ENCODE measurements around the gene TCIRG1. TPM values are rescaled to one million over a fixed set of nuclear protein-coding genes. Genes with fewer than 3 reads are reported as not detected.

Gene TCIRG1
- total and polyA plus RNA-seq, 2 experiments from 2014 or later = 77.4 to 125 TPM

- 99% methylated on average over 7 of the region's 7 CpGs for WGBS (ENCODE audit: low lambda C conversion rate, missing lambda C conversion rate)
- TF ChIP-seq EZH2phosphoT487 (IDR thresholded peaks at IDR 0.05; ENCODE audit: low read depth, severe bottlenecking, unreplicated experiment) = no peak
- no peak for TF ChIP-seq CTCF (IDR thresholded peaks at IDR 0.05; ENCODE audit: poor library complexity)
- no peak for TF ChIP-seq EZH2 (IDR thresholded peaks at IDR 0.05; ENCODE audit: borderline replicate concordance)
- Histone ChIP-seq H3K4me1 (ENCODE audit: insufficient read depth) (peaks cover 22% of the 10 kb centered on the region), H3K9me3 (ENCODE audit: low read depth) (no peaks in the 10 kb centered on the region), H3K4me2 (no peak overlapping the region), H2AFZ (no peak overlapping the region), H3K27ac (no peak overlapping the region), H3K79me2 (no peaks in the 10 kb centered on the region), H3K4me3 (no peak overlapping the region), H3K9me2 (replicated peaks; ENCODE audit: insufficient read depth) (no peaks in the 10 kb centered on the region), H3K36me3 (replicated peaks; ENCODE audit: insufficient read depth, low read depth) (no peaks in the 10 kb centered on the region), H3K27me3 (no peaks in the 10 kb centered on the region), H4K20me1 (ENCODE audit: insufficient read depth, poor library complexity, severe bottlenecking) (no peaks in the 10 kb centered on the region)
- no peak for DNase-seq (ENCODE audit: low spot score)
Measured at GRCh38 chr11:68006606-68007166, 32.1 kb upstream of the TCIRG1 start.

- no peaks in the 10 kb centered on the region for H3K9me3 ChIP-seq (ENCODE audit: low read depth)
- H3K36me3 ChIP-seq (replicated peaks; ENCODE audit: insufficient read depth, low read depth) = no peaks in the 10 kb centered on the region
- no peaks in the 10 kb centered on the region for H4K20me1 ChIP-seq (ENCODE audit: insufficient read depth, poor library complexity, severe bottlenecking)
- H3K27me3 ChIP-seq = no peaks in the 10 kb centered on the region
- no peak overlapping the region for H2AFZ ChIP-seq
- no peaks in the 10 kb centered on the region for H3K9me2 ChIP-seq (replicated peaks; ENCODE audit: insufficient read depth)
- DNase-seq (ENCODE audit: low spot score) = no peak
- H3K4me3 ChIP-seq = no peak overlapping the region
- TF ChIP-seq EZH2 (IDR thresholded peaks at IDR 0.05; ENCODE audit: borderline replicate concordance) = no peak
- TF ChIP-seq EZH2phosphoT487 (IDR thresholded peaks at IDR 0.05; ENCODE audit: low read depth, severe bottlenecking, unreplicated experiment) = no peak
- TF ChIP-seq CTCF (IDR thresholded peaks at IDR 0.05; ENCODE audit: poor library complexity) = no peak
- H3K27ac ChIP-seq = no peak overlapping the region
- no peaks in the 10 kb centered on the region for H3K79me2 ChIP-seq
- WGBS (ENCODE audit: low lambda C conversion rate, missing lambda C conversion rate) = 93% methylated on average over 16 of the region's 16 CpGs
- H3K4me2 ChIP-seq = no peak overlapping the region
- H3K4me1 ChIP-seq (ENCODE audit: insufficient read depth) = peaks cover 26% of the 10 kb centered on the region
Measured at GRCh38 chr11:68007498-68008380, 31.1 kb upstream of the TCIRG1 start.

- 92% methylated on average over 24 of the region's 27 CpGs for WGBS (ENCODE audit: low lambda C conversion rate, missing lambda C conversion rate)
- H3K4me1 ChIP-seq (ENCODE audit: insufficient read depth) = peaks cover 34% of the 10 kb centered on the region
- no peaks in the 10 kb centered on the region for H4K20me1 ChIP-seq (ENCODE audit: insufficient read depth, poor library complexity, severe bottlenecking)
- no peak overlapping the region for H2AFZ ChIP-seq
- H3K36me3 ChIP-seq (replicated peaks; ENCODE audit: insufficient read depth, low read depth) = no peaks in the 10 kb centered on the region
- H3K79me2 ChIP-seq = no peaks in the 10 kb centered on the region
- H3K27ac ChIP-seq = peak overlapping the region; percentile 93
- H3K9me2 ChIP-seq (replicated peaks; ENCODE audit: insufficient read depth) = no peaks in the 10 kb centered on the region
- DNase-seq (ENCODE audit: low spot score) = no peak
- H3K4me2 ChIP-seq = no peak overlapping the region
- no peaks in the 10 kb centered on the region for H3K27me3 ChIP-seq
- TF ChIP-seq EZH2 (IDR thresholded peaks at IDR 0.05; ENCODE audit: borderline replicate concordance) (no peak), CTCF (IDR thresholded peaks at IDR 0.05; ENCODE audit: poor library complexity) (no peak), EZH2phosphoT487 (IDR thresholded peaks at IDR 0.05; ENCODE audit: low read depth, severe bottlenecking, unreplicated experiment) (no peak)
- no peak overlapping the region for H3K4me3 ChIP-seq
- H3K9me3 ChIP-seq (ENCODE audit: low read depth) = no peaks in the 10 kb centered on the region
Measured at GRCh38 chr11:68008381-68009337, 30.2 kb upstream of the TCIRG1 start.

All from hepatocyte (in vitro differentiated cells).